Stimulated activated CD8-positive, alpha-beta memory T cell treated with anti-CD3 and anti-CD28 coated beads, Interleukin-15, amount 100 ng/mL, for 24 hours (primary cell): ENCODE data around the gene GRIP1.

Experiments
- DNase-seq: peaks from one replicate; pipeline ENCODE4 v3.0.0-alpha.2; 2020; ENCODE audit warnings: low read depth

The GRIP1 gene

GRCh38 chr12:66453120-66453519 lies 225.8 kb downstream of the GRIP1 start:
- no peak for DNase-seq

GRCh38 chr12:66449531-66449930 lies 229.3 kb downstream of the GRIP1 start:
- no peak for DNase-seq

- no peak for DNase-seq
These were observed 231.2 kb downstream of the GRIP1 start for GRCh38 chr12:66447643-66448042.

- no peak for DNase-seq
These were observed 232.6 kb downstream of the GRIP1 start for GRCh38 chr12:66446276-66446675.

GRCh38 chr12:66441905-66442559 lies 236.8 kb downstream of the GRIP1 start:
- no peak for DNase-seq

GRCh38 chr12:66438601-66439000 lies 240.3 kb downstream of the GRIP1 start:
- DNase-seq: no peak

- DNase-seq: no peak
These were observed 248.8 kb downstream of the GRIP1 start for GRCh38 chr12:66430106-66430505.

GRCh38 chr12:66428870-66429269 lies 250.0 kb downstream of the GRIP1 start:
- DNase-seq: no peak

GRCh38 chr12:66428261-66428660 lies 250.6 kb downstream of the GRIP1 start:
- no peak for DNase-seq

GRCh38 chr12:66426696-66427095 lies 252.2 kb downstream of the GRIP1 start:
- no peak for DNase-seq

- DNase-seq: no peak
These were observed 255.6 kb downstream of the GRIP1 start for GRCh38 chr12:66423266-66423665.

GRCh38 chr12:66418908-66419307 lies 260.0 kb downstream of the GRIP1 start:
- DNase-seq: no peak

GRCh38 chr12:66417217-66417616 lies 261.7 kb downstream of the GRIP1 start:
- no peak for DNase-seq

- DNase-seq: no peak
These were observed 269.5 kb downstream of the GRIP1 start for GRCh38 chr12:66409195-66409871.

GRCh38 chr12:66405395-66405794 lies 273.5 kb downstream of the GRIP1 start:
- DNase-seq: no peak

GRCh38 chr12:66403746-66404145 lies 275.1 kb downstream of the GRIP1 start:
- DNase-seq: no peak

- DNase-seq: no peak
These were observed 279.0 kb downstream of the GRIP1 start for GRCh38 chr12:66399911-66400306.

GRCh38 chr12:66398931-66399910 lies 279.7 kb downstream of the GRIP1 start:
- no peak for DNase-seq

- no peak for DNase-seq
These were observed 281.1 kb downstream of the GRIP1 start for GRCh38 chr12:66397574-66398290.

GRCh38 chr12:66393890-66394289 lies 285.0 kb downstream of the GRIP1 start:
- DNase-seq: no peak

- DNase-seq: no peak
These were observed 286.5 kb downstream of the GRIP1 start for GRCh38 chr12:66392266-66392915.

- no peak for DNase-seq
These were observed 290.4 kb downstream of the GRIP1 start for GRCh38 chr12:66388517-66388916.
